Keratinocyte (primary cell): Measurements from ENCODE around the gene MRPS5. TPM values are rescaled to one million over a fixed set of nuclear protein-coding genes. Genes with fewer than 3 reads are reported as not detected.

Experiments
- DNase-seq: peaks from one replicate; pipeline ENCODE4 v3.0.0-alpha.2; 2011; ENCODE audit warnings: low read depth, missing footprints, low spot score
- FAIRE-seq: peaks from 2 replicates; lab custom pipeline; 2011; peaks lifted over from hg19 to GRCh38; lab: Jason Lieb, UNC
- H2AFZ ChIP-seq: 2 replicates; pipeline ENCODE4 v1.6.0; 2012; ENCODE audit warnings: low read length, control low read depth, inconsistent platforms; ENCODE audit not compliant: control insufficient read depth
- H3K27ac ChIP-seq: 2 replicates; pipeline ENCODE4 v1.5.1; 2011; ENCODE audit warnings: low read length; ENCODE audit not compliant: control insufficient read depth, insufficient read depth
- H3K27me3 ChIP-seq: 3 replicates; pipeline ENCODE4 v1.6.0; 2011; ENCODE audit warnings: low read length; ENCODE audit not compliant: control insufficient read depth, insufficient read depth; ENCODE audit errors: extremely low read depth
- H3K36me3 ChIP-seq, 2 experiments: 2 replicates in 1 of 2; 3 replicates in 1 of 2; pipeline ENCODE4 v1.5.1; 2011; ENCODE audit warnings: low read length in 2 of 2, mild to moderate bottlenecking in 1 of 2; ENCODE audit not compliant: control insufficient read depth in 2 of 2, insufficient read depth in 2 of 2; ENCODE audit errors: extremely low read depth in 1 of 2
- H3K4me1 ChIP-seq: 3 replicates; pipeline ENCODE4 v1.5.1; 2011; ENCODE audit warnings: low read length; ENCODE audit not compliant: control insufficient read depth, insufficient read depth; ENCODE audit errors: extremely low read depth
- H3K4me2 ChIP-seq: 3 replicates; pipeline ENCODE4 v1.6.0; 2011; ENCODE audit warnings: low read depth, low read length; ENCODE audit not compliant: control insufficient read depth, insufficient read depth; ENCODE audit errors: extremely low read depth
- H3K4me3 ChIP-seq, 3 experiments: fragments of 200-600 bp in 1 of 3; sonication (generic) in 1 of 3; 2 replicates in 2 of 3; 3 replicates in 1 of 3; pipeline ENCODE4 v1.5.1; 2011 to 2016; ENCODE audit warnings: low read length in 3 of 3, mild to moderate bottlenecking in 3 of 3, control low read depth in 2 of 3, inconsistent platforms in 1 of 3, low read depth in 1 of 3, mixed read lengths in 1 of 3, mixed run types in 1 of 3, moderate library complexity in 1 of 3; ENCODE audit not compliant: control insufficient read depth in 2 of 3, insufficient read depth in 2 of 3; ENCODE audit errors: extremely low read depth in 1 of 3
- H3K79me2 ChIP-seq: 2 replicates; pipeline ENCODE4 v1.6.0; 2012; ENCODE audit warnings: low read length; ENCODE audit not compliant: control insufficient read depth, insufficient read depth
- H3K9ac ChIP-seq: 3 replicates; pipeline ENCODE4 v1.6.0; 2011; ENCODE audit warnings: low read length; ENCODE audit not compliant: control insufficient read depth, insufficient read depth; ENCODE audit errors: extremely low read depth
- H3K9me1 ChIP-seq: 3 replicates; pipeline ENCODE4 v1.6.0; 2011; ENCODE audit warnings: low read length; ENCODE audit not compliant: control insufficient read depth, insufficient read depth; ENCODE audit errors: extremely low read depth
- H3K9me3 ChIP-seq: 2 replicates; pipeline ENCODE4 v1.5.1; 2012; ENCODE audit warnings: low read depth, low read length; ENCODE audit not compliant: control insufficient read depth
- H4K20me1 ChIP-seq: 3 replicates; pipeline ENCODE4 v1.6.0; 2011; ENCODE audit warnings: low read length; ENCODE audit not compliant: control insufficient read depth, insufficient read depth; ENCODE audit errors: extremely low read depth
- EZH2 ChIP-seq: IDR thresholded peaks from one replicate; pipeline ENCODE4 v1.6.1; 2012; ENCODE audit warnings: inconsistent platforms, mild to moderate bottlenecking, low read length, moderate library complexity
- dilution Hi-C: fragments of 300-500 bp; cut with MboI; formaldehyde crosslinking; loops from one replicate; pipeline ENCODE4 v1.7.0; 2020; ENCODE audit warnings: low sequenced_read_pairs; ENCODE audit not compliant: extremely low pct_ligation_motif_present
- polyA plus RNA-seq, 5 experiments: library from polyadenylated mRNA; depleted of rRNA in 3 of 5; stranded (reverse) in 3 of 5; stranded (forward) in 1 of 5; unstranded in 1 of 5; fragments of >200 nt; gene quantifications; 1 replicate in 1 of 5; 2 replicates in 3 of 5; 3 replicates in 1 of 5; pipeline versions ENCODE4 v1.2.1 to v1.2.3, GENCODE V29; 2011 to 2012; ENCODE audit warnings: missing spikeins in 2 of 5, low read depth in 1 of 5, low replicate concordance in 1 of 5
- TF ChIP-seq, protein P1 (sequence below), 3 experiments: IDR thresholded peaks in 1 of 3; conservative IDR thresholded peaks in 1 of 3; optimal IDR thresholded peaks in 1 of 3; 2 replicates in 2 of 3; 3 replicates in 1 of 3; pipeline versions ENCODE3 to v1.5.1; 2011; ENCODE audit warnings: low read length in 3 of 3, mild to moderate bottlenecking in 3 of 3, moderate library complexity in 2 of 3, control low read depth in 1 of 3, inconsistent platforms in 1 of 3; ENCODE audit not compliant: insufficient read depth in 2 of 3; ENCODE audit errors: extremely low read depth in 1 of 3

MRPS5 gene
- polyA plus RNA-seq, 1 donor (not counting 4 experiments of a cell fraction or from before 2014, with no cell fraction given), result 64.9 TPM

DNA sequence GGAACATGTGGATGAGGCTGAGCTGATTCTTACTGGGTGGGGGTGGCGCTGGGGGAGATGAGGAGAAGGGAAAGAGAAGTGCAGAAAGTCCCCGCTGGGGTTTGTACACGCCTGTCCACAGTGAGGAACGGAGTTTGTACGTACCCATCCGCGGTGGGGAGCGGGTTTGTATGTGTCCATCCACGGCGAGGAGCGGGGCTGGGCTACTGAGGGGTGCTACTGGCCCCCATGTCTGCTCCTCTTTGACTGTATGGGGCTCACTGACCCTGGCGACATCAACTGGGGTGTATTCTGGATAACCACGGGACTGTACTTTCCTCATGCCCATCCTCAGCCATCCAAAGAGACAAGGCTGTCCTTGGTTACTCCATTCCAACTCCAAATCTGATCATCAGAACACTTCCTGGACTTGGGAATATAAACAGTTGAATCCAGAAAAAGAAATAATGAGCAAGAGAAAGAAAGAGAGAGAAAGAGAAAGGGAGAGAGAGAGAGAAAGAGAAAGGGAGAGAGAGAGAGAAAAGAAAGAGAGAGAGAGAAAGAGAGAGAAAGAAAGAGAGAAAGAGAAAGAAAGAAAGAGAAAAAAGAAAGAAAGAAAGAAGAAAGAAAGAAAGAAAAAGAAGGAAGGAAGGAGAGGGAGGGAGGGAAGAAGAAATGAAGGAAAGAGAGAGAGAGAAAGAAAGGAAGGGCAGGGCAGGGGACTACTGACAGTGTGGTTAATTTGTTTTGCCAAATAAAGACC, 75.1 kb downstream of the MRPS5 start:
- no peak overlapping the region for H2AFZ ChIP-seq
- dilution Hi-C loops, result no loop called here
- peaks cover 19% of the 10 kb centered on the region for H3K27me3 ChIP-seq
- FAIRE-seq (no peak), DNase-seq (no peak)
- no peaks in the 10 kb centered on the region for H3K4me1 ChIP-seq
- no peaks in the 10 kb centered on the region for H3K36me3 ChIP-seq
- no peaks in the 10 kb centered on the region for H3K9me3 ChIP-seq
- no peaks in the 10 kb centered on the region for H3K79me2 ChIP-seq
- H3K4me3 ChIP-seq, result no peak overlapping the region
- TF ChIP-seq, protein P1, sequence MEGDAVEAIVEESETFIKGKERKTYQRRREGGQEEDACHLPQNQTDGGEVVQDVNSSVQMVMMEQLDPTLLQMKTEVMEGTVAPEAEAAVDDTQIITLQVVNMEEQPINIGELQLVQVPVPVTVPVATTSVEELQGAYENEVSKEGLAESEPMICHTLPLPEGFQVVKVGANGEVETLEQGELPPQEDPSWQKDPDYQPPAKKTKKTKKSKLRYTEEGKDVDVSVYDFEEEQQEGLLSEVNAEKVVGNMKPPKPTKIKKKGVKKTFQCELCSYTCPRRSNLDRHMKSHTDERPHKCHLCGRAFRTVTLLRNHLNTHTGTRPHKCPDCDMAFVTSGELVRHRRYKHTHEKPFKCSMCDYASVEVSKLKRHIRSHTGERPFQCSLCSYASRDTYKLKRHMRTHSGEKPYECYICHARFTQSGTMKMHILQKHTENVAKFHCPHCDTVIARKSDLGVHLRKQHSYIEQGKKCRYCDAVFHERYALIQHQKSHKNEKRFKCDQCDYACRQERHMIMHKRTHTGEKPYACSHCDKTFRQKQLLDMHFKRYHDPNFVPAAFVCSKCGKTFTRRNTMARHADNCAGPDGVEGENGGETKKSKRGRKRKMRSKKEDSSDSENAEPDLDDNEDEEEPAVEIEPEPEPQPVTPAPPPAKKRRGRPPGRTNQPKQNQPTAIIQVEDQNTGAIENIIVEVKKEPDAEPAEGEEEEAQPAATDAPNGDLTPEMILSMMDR (optimal IDR thresholded peaks at IDR 0.05 in 1 of 3, IDR thresholded peaks at IDR 0.05 in 1 of 3, conservative IDR thresholded peaks at IDR 0.05 in 1 of 3; ENCODE audit: extremely low read depth in 1 of 3, insufficient read depth in 2 of 3, low read length in 3 of 3), result no peak
- TF ChIP-seq EZH2, result no peak
- no peaks in the 10 kb centered on the region for H3K9me1 ChIP-seq
- no peaks in the 10 kb centered on the region for H4K20me1 ChIP-seq
- no peak overlapping the region for H3K27ac ChIP-seq
- no peak overlapping the region for H3K4me2 ChIP-seq
- H3K9ac ChIP-seq, result no peak overlapping the region

DNA sequence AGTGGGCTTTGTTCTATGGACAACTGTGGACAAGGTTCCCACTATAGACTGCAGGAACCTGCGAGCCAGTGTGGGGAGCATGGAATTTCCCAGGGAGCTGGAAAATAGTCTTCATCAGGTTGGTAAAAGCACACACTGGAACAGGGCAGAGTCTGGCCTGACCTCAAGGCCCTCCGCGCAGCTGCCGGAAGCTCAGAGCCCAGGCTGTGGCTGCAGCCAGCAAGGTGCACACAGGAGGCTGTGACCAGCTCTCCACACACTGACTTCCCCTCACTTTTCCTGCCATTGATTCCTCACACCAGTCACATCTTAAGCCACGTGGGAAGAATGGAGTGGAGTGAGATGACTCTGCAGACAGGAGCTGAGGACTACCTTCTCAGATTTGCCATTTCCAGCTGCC, 77.0 kb downstream of the MRPS5 start:
- Histone ChIP-seq H3K36me3 (no peaks in the 10 kb centered on the region), H3K4me3 (no peak overlapping the region), H3K9me3 (no peaks in the 10 kb centered on the region), H4K20me1 (no peaks in the 10 kb centered on the region), H3K4me2 (no peak overlapping the region), H3K79me2 (no peaks in the 10 kb centered on the region), H3K27me3 (peaks cover 19% of the 10 kb centered on the region), H3K9ac (no peak overlapping the region), H3K4me1 (no peaks in the 10 kb centered on the region), H3K27ac (no peak overlapping the region), H2AFZ (no peak overlapping the region), H3K9me1 (no peaks in the 10 kb centered on the region)
- TF ChIP-seq, protein P1 (optimal IDR thresholded peaks at IDR 0.05 in 1 of 3, IDR thresholded peaks at IDR 0.05 in 1 of 3, conservative IDR thresholded peaks at IDR 0.05 in 1 of 3; ENCODE audit: extremely low read depth in 1 of 3, insufficient read depth in 2 of 3, low read length in 3 of 3), result no peak
- TF ChIP-seq EZH2, result no peak
- dilution Hi-C loops, result no loop called here
- FAIRE-seq (no peak), DNase-seq (no peak)
